IPS DF 6.9 (cell line): ENCODE data around the gene MYCBP2.
"Not testable (repeated sequence)": the region's sequence is repeated elsewhere in the genome, so short reads cannot be mapped to it uniquely, and the experiment has no call there.

ENCODE experiments used
- DNase-seq: peaks from one replicate; pipeline ENCODE4 v3.0.0-alpha.2; 2013; ENCODE audit warnings: low read depth, low spot score
- H3K27ac ChIP-seq: one replicate; pipeline ENCODE4 v1.5.1; 2013; ENCODE audit warnings: low read length, control low read depth
- H3K27me3 ChIP-seq: 2 replicates; pipeline ENCODE4 v1.6.1; 2013; ENCODE audit warnings: mild to moderate bottlenecking, low read length; ENCODE audit not compliant: control insufficient read depth, insufficient read depth
- H3K36me3 ChIP-seq: 2 replicates; pipeline ENCODE4 v1.6.1; 2013; ENCODE audit warnings: low read length; ENCODE audit not compliant: control insufficient read depth, insufficient read depth
- H3K4me1 ChIP-seq: 2 replicates; pipeline ENCODE4 v1.6.1; 2013; ENCODE audit warnings: low read length; ENCODE audit not compliant: control insufficient read depth, insufficient read depth
- H3K4me3 ChIP-seq: 2 replicates; pipeline ENCODE4 v1.5.1; 2013; ENCODE audit warnings: mild to moderate bottlenecking, low read length
- H3K9me3 ChIP-seq: 2 replicates; pipeline ENCODE4 v1.6.1; 2013; ENCODE audit warnings: low read length, inconsistent platforms; ENCODE audit not compliant: control insufficient read depth, insufficient read depth
- WGBS: extraction: QIAGEN DNeasy Blood & Tissue Kit; methylation state at CpG from one replicate; pipeline ENCODE4 v1.1.7; 2013; ENCODE audit warnings: mixed read lengths, missing lambda C conversion rate; ENCODE audit not compliant: insufficient read length, insufficient coverage; 5-methylcytosine and 5-hydroxymethylcytosine counted together

The MYCBP2 gene

GRCh38 chr13:77219401-77219800 is 107.5 kb downstream of the MYCBP2 start:
- H3K27me3 ChIP-seq = no peaks in the 10 kb centered on the region
- no peak for DNase-seq
- WGBS = 100% methylated on average over 2 of the region's 2 CpGs
- no peaks in the 10 kb centered on the region for H3K4me1 ChIP-seq
- no peak overlapping the region for H3K27ac ChIP-seq
- H3K9me3 ChIP-seq = no peaks in the 10 kb centered on the region
- no peaks in the 10 kb centered on the region for H3K36me3 ChIP-seq
- no peak overlapping the region for H3K4me3 ChIP-seq

- Histone ChIP-seq H3K27me3 (no peaks in the 10 kb centered on the region), H3K27ac (no peak overlapping the region), H3K4me1 (no peaks in the 10 kb centered on the region), H3K4me3 (no peak overlapping the region), H3K9me3 (no peaks in the 10 kb centered on the region), H3K36me3 (no peaks in the 10 kb centered on the region)
- no peak for DNase-seq
- WGBS = no CpG with 5 or more reads among the region's 4 CpGs
Measured at GRCh38 chr13:77218274-77218673, 108.6 kb downstream of the MYCBP2 start.

GRCh38 chr13:77215543-77215942 is 111.4 kb downstream of the MYCBP2 start:
- no peaks in the 10 kb centered on the region for H3K4me1 ChIP-seq
- H3K27me3 ChIP-seq = no peaks in the 10 kb centered on the region
- H3K9me3 ChIP-seq = no peaks in the 10 kb centered on the region
- no CpG with 5 or more reads among the region's 2 CpGs for WGBS
- H3K27ac ChIP-seq = no peak overlapping the region
- H3K4me3 ChIP-seq = no peak overlapping the region
- no peaks in the 10 kb centered on the region for H3K36me3 ChIP-seq
- DNase-seq = no peak

- no peak overlapping the region for H3K27ac ChIP-seq
- H3K27me3 ChIP-seq = no peaks in the 10 kb centered on the region
- no CpG with 5 or more reads among the region's 5 CpGs for WGBS
- H3K4me3 ChIP-seq = no peak overlapping the region
- H3K36me3 ChIP-seq = no peaks in the 10 kb centered on the region
- no peak for DNase-seq
- H3K9me3 ChIP-seq = no peaks in the 10 kb centered on the region
- no peaks in the 10 kb centered on the region for H3K4me1 ChIP-seq
Measured at GRCh38 chr13:77213644-77214043, 113.2 kb downstream of the MYCBP2 start.

GRCh38 chr13:77207943-77208342 is 119.0 kb downstream of the MYCBP2 start:
- WGBS = no CpG with 5 or more reads among the region's 1 CpG
- Histone ChIP-seq H3K9me3 (no peaks in the 10 kb centered on the region), H3K27me3 (no peaks in the 10 kb centered on the region), H3K36me3 (no peaks in the 10 kb centered on the region), H3K27ac (no peak overlapping the region), H3K4me1 (no peaks in the 10 kb centered on the region), H3K4me3 (no peak overlapping the region)
- DNase-seq = no peak

GRCh38 chr13:77198995-77199394 is 127.9 kb downstream of the MYCBP2 start:
- H3K4me1 ChIP-seq, H3K36me3 ChIP-seq, H3K27me3 ChIP-seq, H3K4me3 ChIP-seq, H3K9me3 ChIP-seq, DNase-seq, H3K27ac ChIP-seq: not testable (repeated sequence)
- no CpG with 5 or more reads among the region's 16 CpGs for WGBS

GRCh38 chr13:77196052-77196618 is 130.8 kb downstream of the MYCBP2 start:
- H3K4me3 ChIP-seq = no peak overlapping the region
- H3K27me3 ChIP-seq = no peaks in the 10 kb centered on the region
- no peaks in the 10 kb centered on the region for H3K9me3 ChIP-seq
- H3K27ac ChIP-seq = no peak overlapping the region
- no peaks in the 10 kb centered on the region for H3K36me3 ChIP-seq
- WGBS = 100% methylated on average over 3 of the region's 4 CpGs
- H3K4me1 ChIP-seq = no peaks in the 10 kb centered on the region
- no peak for DNase-seq

- no peak for DNase-seq
- H3K36me3 ChIP-seq = no peaks in the 10 kb centered on the region
- no peak overlapping the region for H3K4me3 ChIP-seq
- H3K27ac ChIP-seq = no peak overlapping the region
- no CpG with 5 or more reads among the region's 1 CpG for WGBS
- no peaks in the 10 kb centered on the region for H3K9me3 ChIP-seq
- H3K27me3 ChIP-seq = no peaks in the 10 kb centered on the region
- no peaks in the 10 kb centered on the region for H3K4me1 ChIP-seq
Measured at GRCh38 chr13:77190349-77190958, 136.4 kb downstream of the MYCBP2 start.

GRCh38 chr13:77185721-77186120 is 141.2 kb downstream of the MYCBP2 start:
- H3K4me1 ChIP-seq = no peaks in the 10 kb centered on the region
- H3K9me3 ChIP-seq = no peaks in the 10 kb centered on the region
- no peaks in the 10 kb centered on the region; the same call in 1 of the 2 replicates for H3K36me3 ChIP-seq
- H3K27ac ChIP-seq = no peak overlapping the region
- DNase-seq = no peak
- no peaks in the 10 kb centered on the region for H3K27me3 ChIP-seq
- no CpG with 5 or more reads among the region's 3 CpGs for WGBS
- no peak overlapping the region for H3K4me3 ChIP-seq

GRCh38 chr13:77184455-77184854 is 142.4 kb downstream of the MYCBP2 start:
- Histone ChIP-seq H3K9me3 (no peaks in the 10 kb centered on the region), H3K36me3 (no peaks in the 10 kb centered on the region; the same call in 1 of the 2 replicates), H3K4me3 (no peak overlapping the region), H3K27me3 (no peaks in the 10 kb centered on the region), H3K27ac (no peak overlapping the region), H3K4me1 (no peaks in the 10 kb centered on the region)
- DNase-seq = no peak
- WGBS = no CpG with 5 or more reads among the region's 2 CpGs

GRCh38 chr13:77180011-77180410 is 146.9 kb downstream of the MYCBP2 start:
- Histone ChIP-seq H3K9me3 (no peaks in the 10 kb centered on the region), H3K4me1 (no peaks in the 10 kb centered on the region), H3K27ac (no peak overlapping the region), H3K4me3 (no peak overlapping the region), H3K36me3 (peaks cover 3% of the 10 kb centered on the region; the same call in 1 of the 2 replicates), H3K27me3 (no peaks in the 10 kb centered on the region)
- no CpG with 5 or more reads among the region's 4 CpGs for WGBS
- DNase-seq = no peak
